Measurements from ENCODE around the gene SLC25A21. TPM values are rescaled to one million over a fixed set of nuclear protein-coding genes. Genes with fewer than 3 reads are reported as not detected.

SLC25A21 gene
- total RNA-seq, 2 donors from 2014 or later, result not detected

GRCh38 chr14:36659010-36659821 is 513.2 kb downstream of the SLC25A21 start:
- peaks cover 7% of the 10 kb centered on the region in 2 donors for H3K9me3 Mint-ChIP-seq
- peak overlapping the region in 1 of 2 donors; percentile 15 for H3K27ac Mint-ChIP-seq
- peaks cover 41 to 65% of the 10 kb centered on the region in 2 donors for H3K36me3 Mint-ChIP-seq
- DNase-seq (ENCODE audit: low spot score in 2 of 2) (peak in 1 of 2 donors; percentile 3), ATAC-seq (no peak)

- DNase-seq (ENCODE audit: low spot score in 2 of 2) (peak in 1 of 2 donors; percentile 4), ATAC-seq (no peak)
- Mint-ChIP-seq H3K36me3 (peaks cover 33 to 63% of the 10 kb centered on the region in 2 donors), H3K9me3 (peaks cover 7% of the 10 kb centered on the region in 2 donors), H3K27ac (peak overlapping the region in 1 of 2 donors; percentile 60)
Measured at GRCh38 chr14:36658123-36659009, 514.0 kb downstream of the SLC25A21 start.

GRCh38 chr14:36657399-36658122 is 514.8 kb downstream of the SLC25A21 start:
- DNase-seq (ENCODE audit: low spot score in 2 of 2), result peak in 1 of 2 donors; percentile 20
- Mint-ChIP-seq H3K27ac (no peak overlapping the region), H3K36me3 (peaks cover 29 to 55% of the 10 kb centered on the region in 2 donors)

GRCh38 chr14:36656687-36657398 is 515.6 kb downstream of the SLC25A21 start:
- Mint-ChIP-seq H3K36me3 (peaks cover 23 to 48% of the 10 kb centered on the region in 2 donors), H3K27ac (no peak overlapping the region), H3K9me3 (peaks cover 7% of the 10 kb centered on the region in 2 donors)
- ATAC-seq, result no peak
- peak in 1 of 2 donors; percentile 4 for DNase-seq (ENCODE audit: low spot score in 2 of 2)

More at GRCh38 chr14:36657399-36658122, 514.8 kb downstream of the SLC25A21 start:
- H3K9me3 Mint-ChIP-seq, result peaks cover 7% of the 10 kb centered on the region in 2 donors
- ATAC-seq, result no peak

GRCh38 chr14:36655963-36656686 is 516.3 kb downstream of the SLC25A21 start:
- DNase-seq (ENCODE audit: low spot score in 2 of 2), result peak in 1 of 2 donors; percentile 60
- Mint-ChIP-seq H3K9me3 (peaks cover 3 to 7% of the 10 kb centered on the region in 2 donors), H3K27ac (peak overlapping the region in 1 of 2 donors; percentile 91), H3K36me3 (peaks cover 18 to 42% of the 10 kb centered on the region in 2 donors)
- ATAC-seq, result peak in 1 of 2 donors; percentile 24

GRCh38 chr14:36655571-36655962 is 516.8 kb downstream of the SLC25A21 start:
- DNase-seq (ENCODE audit: low spot score in 2 of 2), result no peak
- H3K36me3 Mint-ChIP-seq, result peaks cover 16 to 36% of the 10 kb centered on the region in 2 donors
- peak overlapping the region in 1 of 2 donors; percentile 91 for H3K27ac Mint-ChIP-seq
- peaks cover 1 to 7% of the 10 kb centered on the region in 2 donors for H3K9me3 Mint-ChIP-seq
- ATAC-seq, result no peak

- DNase-seq (ENCODE audit: low spot score in 2 of 2) (no peak), ATAC-seq (no peak)
- Mint-ChIP-seq H3K27ac (no peak overlapping the region), H3K36me3 (peaks cover 16 to 33% of the 10 kb centered on the region in 2 donors), H3K9me3 (peaks cover 0 to 7% of the 10 kb centered on the region in 2 donors)
Measured at GRCh38 chr14:36654794-36655381, 517.5 kb downstream of the SLC25A21 start.

- H3K36me3 Mint-ChIP-seq, result peaks cover 13 to 29% of the 10 kb centered on the region in 2 donors
- no peak overlapping the region for H3K27ac Mint-ChIP-seq
- H3K9me3 Mint-ChIP-seq, result peaks cover 0 to 7% of the 10 kb centered on the region in 2 donors
- no peak for ATAC-seq
- no peak for DNase-seq (ENCODE audit: low spot score in 2 of 2)
Measured at GRCh38 chr14:36653962-36654793, 518.2 kb downstream of the SLC25A21 start.

GRCh38 chr14:36653413-36653812 is 519.0 kb downstream of the SLC25A21 start:
- Mint-ChIP-seq H3K27ac (no peak overlapping the region), H3K9me3 (peaks cover 0 to 7% of the 10 kb centered on the region in 2 donors), H3K36me3 (peaks cover 10 to 28% of the 10 kb centered on the region in 2 donors)
- no peak for ATAC-seq
- no peak for DNase-seq (ENCODE audit: low spot score in 2 of 2)

GRCh38 chr14:36652542-36653201 is 519.7 kb downstream of the SLC25A21 start:
- DNase-seq (ENCODE audit: low spot score in 2 of 2) (no peak), ATAC-seq (no peak)
- Mint-ChIP-seq H3K36me3 (peaks cover 15 to 31% of the 10 kb centered on the region in 2 donors), H3K9me3 (peaks cover 0 to 7% of the 10 kb centered on the region in 2 donors), H3K27ac (no peak overlapping the region)

- H3K9me3 Mint-ChIP-seq, result peaks cover 0 to under 1% of the 10 kb centered on the region in 2 donors
- peaks cover 7 to 21% of the 10 kb centered on the region in 2 donors for H3K36me3 Mint-ChIP-seq
- ATAC-seq (no peak), DNase-seq (ENCODE audit: low spot score in 2 of 2) (no peak)
- no peak overlapping the region for H3K27ac Mint-ChIP-seq
Measured at GRCh38 chr14:36649872-36650650, 522.3 kb downstream of the SLC25A21 start.

- Mint-ChIP-seq H3K27ac (no peak overlapping the region), H3K9me3 (no peaks in the 10 kb centered on the region), H3K36me3 (peaks cover 5 to 12% of the 10 kb centered on the region in 2 donors)
- no peak for DNase-seq (ENCODE audit: low spot score in 2 of 2)
- no peak for ATAC-seq
Measured at GRCh38 chr14:36647824-36648753, 524.3 kb downstream of the SLC25A21 start.
